GM12891 (cell line): ENCODE results near the gene ENPEP.

Experiments used
- PAX5 ChIP-seq: IDR thresholded peaks from 2 replicates; pipeline ENCODE4 v1.6.1; 2011; ENCODE audit warnings: low read length, moderate library complexity, mild to moderate bottlenecking; ENCODE audit not compliant: insufficient read depth, severe bottlenecking
- POLR2A ChIP-seq: IDR thresholded peaks from 2 replicates; pipeline ENCODE4 v1.6.1; 2011; ENCODE audit warnings: low read depth, low read length, control low read depth
- POLR2AphosphoS5 ChIP-seq: IDR thresholded peaks from 2 replicates; pipeline ENCODE4 v1.6.1; 2011; ENCODE audit warnings: low read depth, low read length, control low read depth
- TAF1 ChIP-seq: IDR thresholded peaks from 2 replicates; pipeline ENCODE4 v1.6.1; 2011; ENCODE audit warnings: low read depth, low read length, control low read depth

GRCh38 chr4:110512901-110513300 is 36.9 kb downstream of the ENPEP start:
- TF ChIP-seq POLR2A = no peak
- no peak for TF ChIP-seq POLR2AphosphoS5
- no peak for TF ChIP-seq TAF1
- no peak for TF ChIP-seq PAX5
